Esophagus muscularis mucosa (tissue), 4 donors: ENCODE measurements around the gene VAV1.

ENCODE experiments used
- EP300 ChIP-seq: sonication (generic); formaldehyde crosslinking; IDR thresholded peaks from one replicate; pipeline ENCODE4 v1.6.1; 2017; ENCODE audit warnings: antibody characterized with exemption
- POLR2A ChIP-seq: fragments of 450-650 bp; IDR thresholded peaks from one replicate; pipeline ENCODE4 v1.6.1; 2017; ENCODE audit warnings: antibody characterized with exemption, moderate library complexity, mild to moderate bottlenecking, low read depth
- POLR2AphosphoS5 ChIP-seq, 2 donors: sonication (generic); formaldehyde crosslinking; IDR thresholded peaks; one replicate each; pipeline ENCODE4 v1.6.1; 2017; ENCODE audit warnings: antibody characterized with exemption in 2 of 2
- TF ChIP-seq, protein P1 (sequence below), 3 experiments: fragments of 200-600 bp in 2 of 3; fragments of 450-650 bp in 1 of 3; sonication (generic) in 2 of 3; IDR thresholded peaks; one replicate each; pipeline ENCODE4 v1.5.1; 2017 to 2019; ENCODE audit warnings: antibody characterized with exemption in 3 of 3, mild to moderate bottlenecking in 2 of 3, moderate library complexity in 1 of 3

GRCh38 chr19:6732803-6733337, 39.6 kb upstream of the VAV1 start:
- TF ChIP-seq EP300, result no peak
- TF ChIP-seq, protein P1, sequence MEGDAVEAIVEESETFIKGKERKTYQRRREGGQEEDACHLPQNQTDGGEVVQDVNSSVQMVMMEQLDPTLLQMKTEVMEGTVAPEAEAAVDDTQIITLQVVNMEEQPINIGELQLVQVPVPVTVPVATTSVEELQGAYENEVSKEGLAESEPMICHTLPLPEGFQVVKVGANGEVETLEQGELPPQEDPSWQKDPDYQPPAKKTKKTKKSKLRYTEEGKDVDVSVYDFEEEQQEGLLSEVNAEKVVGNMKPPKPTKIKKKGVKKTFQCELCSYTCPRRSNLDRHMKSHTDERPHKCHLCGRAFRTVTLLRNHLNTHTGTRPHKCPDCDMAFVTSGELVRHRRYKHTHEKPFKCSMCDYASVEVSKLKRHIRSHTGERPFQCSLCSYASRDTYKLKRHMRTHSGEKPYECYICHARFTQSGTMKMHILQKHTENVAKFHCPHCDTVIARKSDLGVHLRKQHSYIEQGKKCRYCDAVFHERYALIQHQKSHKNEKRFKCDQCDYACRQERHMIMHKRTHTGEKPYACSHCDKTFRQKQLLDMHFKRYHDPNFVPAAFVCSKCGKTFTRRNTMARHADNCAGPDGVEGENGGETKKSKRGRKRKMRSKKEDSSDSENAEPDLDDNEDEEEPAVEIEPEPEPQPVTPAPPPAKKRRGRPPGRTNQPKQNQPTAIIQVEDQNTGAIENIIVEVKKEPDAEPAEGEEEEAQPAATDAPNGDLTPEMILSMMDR (IDR thresholded peaks at IDR 0.05), result no peak
- no peak for TF ChIP-seq POLR2A
- no peak for TF ChIP-seq POLR2AphosphoS5 (IDR thresholded peaks at IDR 0.05)
